VCaP (cell line): Measurements from ENCODE around the gene USP37.

Source experiments
- H3K27ac ChIP-seq: fragments of 450-650 bp; 2 replicates; pipeline ENCODE4 v1.5.1; 2017
- TF ChIP-seq, protein P1 (sequence below): fragments of 450-650 bp; conservative IDR thresholded peaks from 2 replicates; pipeline ENCODE4 v1.5.1; 2017; ENCODE audit warnings: mild to moderate bottlenecking, moderate library complexity

Gene USP37

DNA sequence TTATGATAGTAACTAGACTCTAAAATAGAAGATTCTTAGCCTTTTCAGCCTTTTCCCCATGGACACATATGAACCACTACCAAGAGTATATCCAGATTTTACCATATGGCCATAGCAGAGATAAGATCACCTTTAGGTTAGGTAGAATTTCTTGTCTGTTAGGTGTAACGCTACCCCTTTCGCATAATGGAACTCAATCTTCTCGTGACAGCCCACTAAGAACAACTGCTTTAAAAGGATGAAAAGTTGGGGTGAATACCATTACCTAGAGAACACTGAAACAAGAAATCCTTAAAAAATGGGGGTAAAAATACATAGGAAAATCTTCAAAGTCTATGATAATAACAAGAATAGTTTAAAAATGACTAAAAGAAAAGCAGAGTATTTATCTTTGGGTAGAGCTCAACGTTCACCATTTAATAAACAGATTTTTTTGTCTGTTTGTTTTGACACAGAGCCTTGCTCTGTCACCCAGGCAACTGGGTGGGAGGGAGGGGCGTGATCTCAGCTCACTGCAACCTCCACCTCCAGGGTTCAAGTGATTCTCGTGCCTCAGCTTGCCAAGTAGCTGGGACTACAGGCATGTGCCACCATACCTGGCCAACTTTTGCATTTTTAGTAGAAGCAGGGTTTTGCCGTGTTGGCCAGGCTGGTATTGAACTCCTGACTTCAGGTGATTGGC is 82.0 kb downstream of the USP37 start:
- H3K27ac ChIP-seq, result no peak overlapping the region
- TF ChIP-seq, protein P1, sequence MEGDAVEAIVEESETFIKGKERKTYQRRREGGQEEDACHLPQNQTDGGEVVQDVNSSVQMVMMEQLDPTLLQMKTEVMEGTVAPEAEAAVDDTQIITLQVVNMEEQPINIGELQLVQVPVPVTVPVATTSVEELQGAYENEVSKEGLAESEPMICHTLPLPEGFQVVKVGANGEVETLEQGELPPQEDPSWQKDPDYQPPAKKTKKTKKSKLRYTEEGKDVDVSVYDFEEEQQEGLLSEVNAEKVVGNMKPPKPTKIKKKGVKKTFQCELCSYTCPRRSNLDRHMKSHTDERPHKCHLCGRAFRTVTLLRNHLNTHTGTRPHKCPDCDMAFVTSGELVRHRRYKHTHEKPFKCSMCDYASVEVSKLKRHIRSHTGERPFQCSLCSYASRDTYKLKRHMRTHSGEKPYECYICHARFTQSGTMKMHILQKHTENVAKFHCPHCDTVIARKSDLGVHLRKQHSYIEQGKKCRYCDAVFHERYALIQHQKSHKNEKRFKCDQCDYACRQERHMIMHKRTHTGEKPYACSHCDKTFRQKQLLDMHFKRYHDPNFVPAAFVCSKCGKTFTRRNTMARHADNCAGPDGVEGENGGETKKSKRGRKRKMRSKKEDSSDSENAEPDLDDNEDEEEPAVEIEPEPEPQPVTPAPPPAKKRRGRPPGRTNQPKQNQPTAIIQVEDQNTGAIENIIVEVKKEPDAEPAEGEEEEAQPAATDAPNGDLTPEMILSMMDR, result no peak

DNA sequence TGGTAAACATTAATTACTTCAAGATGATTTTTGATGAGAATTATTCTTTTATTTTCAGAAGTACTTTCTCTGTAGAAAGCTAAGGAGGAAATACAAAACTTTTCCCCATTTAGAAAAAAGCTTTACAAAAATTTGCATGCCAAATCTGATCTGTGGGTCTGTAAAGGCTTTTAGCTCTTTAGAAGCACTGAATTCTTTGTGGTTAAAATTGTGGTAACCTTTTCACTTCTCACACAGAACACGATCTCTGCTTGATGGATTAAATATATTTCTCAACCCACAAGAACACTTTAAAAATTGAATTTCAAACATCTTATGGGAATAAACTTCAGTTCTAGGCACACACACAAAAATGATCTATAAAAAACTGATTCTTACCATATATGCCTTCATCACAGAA is 85.5 kb downstream of the USP37 start:
- TF ChIP-seq, protein P1, result no peak
- no peak overlapping the region for H3K27ac ChIP-seq

DNA sequence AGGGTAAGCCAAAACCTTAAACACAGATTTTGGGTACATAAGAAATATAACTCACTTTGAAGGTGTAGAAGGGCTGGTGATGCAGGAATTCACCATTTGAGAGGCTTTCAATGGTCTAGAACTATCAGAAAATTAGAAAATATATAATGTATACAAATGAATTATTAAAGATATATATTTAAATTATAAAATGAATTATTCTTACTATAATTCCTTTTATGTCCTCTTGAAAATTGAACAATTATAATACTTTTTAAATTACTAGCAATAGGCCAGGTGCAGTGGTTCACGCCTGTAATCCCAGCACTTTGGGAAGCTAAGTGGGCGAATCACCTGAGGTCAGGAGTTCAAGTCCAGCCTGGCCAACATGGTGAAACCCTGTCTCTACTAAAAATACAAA is 88.6 kb downstream of the USP37 start:
- TF ChIP-seq, protein P1, result no peak
- peak overlapping the region; percentile 3; the same call in 1 of the 2 replicates for H3K27ac ChIP-seq

DNA sequence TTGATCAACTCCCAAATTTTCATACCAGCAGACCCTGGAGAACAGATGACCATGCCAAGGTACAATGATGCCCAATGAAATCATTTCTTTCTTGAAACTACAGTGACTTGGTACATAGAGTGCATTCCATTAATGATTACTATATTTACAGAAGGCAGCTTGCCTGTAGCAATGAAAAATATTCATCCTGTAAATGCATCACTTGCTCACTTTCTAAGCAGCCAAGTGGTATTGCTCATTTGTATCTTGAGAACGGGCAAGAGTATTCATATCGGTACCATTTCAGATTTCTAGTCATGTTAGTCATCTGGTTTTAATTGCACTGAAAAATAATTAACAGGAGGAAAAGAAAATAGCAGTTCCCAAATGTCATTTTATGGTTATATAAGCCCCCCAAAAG is 89.6 kb downstream of the USP37 start:
- H3K27ac ChIP-seq, result peak overlapping the region; percentile 3; the same call in 1 of the 2 replicates

DNA sequence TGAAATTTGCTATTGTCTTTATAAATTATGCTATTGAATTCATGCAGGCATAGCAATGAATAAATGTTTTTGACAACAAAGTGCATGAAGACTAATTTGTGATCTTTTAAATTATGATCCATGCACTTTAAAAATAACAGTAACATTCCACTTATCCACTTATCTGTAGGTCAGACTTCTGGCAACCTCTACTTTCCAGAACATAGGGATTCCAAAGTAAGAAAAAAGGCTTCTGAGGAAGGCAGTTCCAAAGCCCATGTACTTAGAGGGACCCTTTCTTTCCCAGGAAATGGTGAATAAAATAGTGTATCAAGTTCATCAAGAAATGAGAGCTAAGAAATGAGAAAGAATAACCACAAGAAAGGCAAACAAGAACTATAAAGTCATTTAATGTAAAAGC is 90.9 kb downstream of the USP37 start:
- H3K27ac ChIP-seq, result no peak overlapping the region
- TF ChIP-seq, protein P1, result no peak

More for the DNA sequence above, 89.6 kb downstream of the USP37 start:
- TF ChIP-seq, protein P1, result no peak

DNA sequence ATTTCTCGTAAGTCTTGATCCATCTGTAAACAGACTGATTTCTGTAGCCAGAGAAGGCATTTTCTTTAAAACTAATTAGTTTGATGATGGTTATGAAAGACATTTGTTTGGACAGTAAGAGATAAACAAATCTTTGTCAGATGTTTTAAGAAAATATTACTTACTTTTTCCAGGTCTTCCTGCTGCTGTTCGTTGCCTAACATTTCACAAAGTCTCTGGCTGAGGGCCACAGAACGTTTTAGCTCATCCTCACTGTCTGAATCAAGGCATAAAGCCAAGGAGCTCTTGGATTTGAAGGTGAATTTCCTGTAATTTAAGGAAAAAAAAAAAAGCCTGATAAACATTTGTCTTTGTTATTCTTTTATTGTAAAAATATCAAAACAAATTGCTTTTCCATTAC is 91.5 kb downstream of the USP37 start:
- TF ChIP-seq, protein P1, result no peak
- no peak overlapping the region for H3K27ac ChIP-seq

DNA sequence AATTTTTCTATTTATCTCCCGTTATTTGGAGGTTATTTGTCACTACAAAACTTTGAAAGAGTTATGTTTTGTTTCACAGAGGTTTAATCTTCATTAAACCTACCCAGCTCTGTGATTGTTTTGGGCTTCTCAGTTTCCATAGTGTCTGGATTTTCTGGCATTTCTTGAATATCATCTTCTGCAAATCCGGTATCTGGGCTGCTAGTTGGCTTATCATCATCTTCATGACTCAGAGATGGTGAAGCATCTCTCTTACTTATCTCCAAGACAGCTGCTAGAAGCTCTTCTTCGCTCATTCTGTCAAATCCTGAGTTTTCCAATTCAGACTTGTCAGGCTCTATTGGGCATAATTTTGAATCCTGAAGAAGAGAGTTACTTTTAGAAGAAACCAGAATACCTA is 93.6 kb downstream of the USP37 start:
- TF ChIP-seq, protein P1, result no peak
- no peak overlapping the region for H3K27ac ChIP-seq
